HFFc6 (cell line): ENCODE results near the gene MDM4. TPM values are rescaled to one million over a fixed set of nuclear protein-coding genes. Genes with fewer than 3 reads are reported as not detected.

ENCODE experiments used
- DNase-seq: peaks from one replicate; pipeline ENCODE4 v3.0.0-alpha.2; 2018
- H3K27ac Mint-ChIP-seq: 2 replicates; pipeline ENCODE4 v1.8.0; 2020; ENCODE audit warnings: mild to moderate bottlenecking, mixed read lengths
- H3K27me3 Mint-ChIP-seq: 2 replicates; pipeline ENCODE4 v1.8.0; 2021; ENCODE audit warnings: mild to moderate bottlenecking, moderate library complexity, mixed read lengths; ENCODE audit not compliant: insufficient read depth
- H3K36me3 Mint-ChIP-seq: 2 replicates; pipeline ENCODE4 v1.8.0; 2021; ENCODE audit warnings: low read depth, mixed read lengths
- H3K4me1 Mint-ChIP-seq: 2 replicates; pipeline ENCODE4 v1.8.0; 2020; ENCODE audit warnings: low read depth, mixed read lengths
- H3K4me3 Mint-ChIP-seq: 2 replicates; pipeline ENCODE4 v1.8.0; 2020; ENCODE audit warnings: mild to moderate bottlenecking, moderate library complexity, mixed read lengths
- H3K9me3 Mint-ChIP-seq: 2 replicates; pipeline ENCODE4 v1.8.0; 2020; ENCODE audit warnings: mild to moderate bottlenecking, mixed read lengths
- total RNA-seq, 6 experiments: library from RNA; stranded (reverse); fragmentation: NEBNext Ultra II Directional; extraction: Animal tissue kit (Norgen Biotek cat#: 25700); gene quantifications; 2 replicates in 1 of 6; 3 replicates in 5 of 6; pipeline ENCODE4 v1.2.3, GENCODE V29; 2021
- TF ChIP-seq, protein P1 (sequence below): fragments of 200-600 bp; sonication (generic); IDR thresholded peaks from 2 replicates; pipeline ENCODE4 v1.5.0; 2021; ENCODE audit warnings: antibody characterized with exemption, mild to moderate bottlenecking

Gene MDM4
- total RNA-seq, 6 experiments from 2014 or later = 21.9 to 28.1 (median 22.7) TPM

- no peak for DNase-seq
- Mint-ChIP-seq H3K27me3 (peaks cover 52% of the 10 kb centered on the region), H3K9me3 (no peaks in the 10 kb centered on the region), H3K4me3 (no peak overlapping the region), H3K36me3 (no peaks in the 10 kb centered on the region), H3K27ac (no peak overlapping the region), H3K4me1 (no peaks in the 10 kb centered on the region)
- TF ChIP-seq, protein P1, sequence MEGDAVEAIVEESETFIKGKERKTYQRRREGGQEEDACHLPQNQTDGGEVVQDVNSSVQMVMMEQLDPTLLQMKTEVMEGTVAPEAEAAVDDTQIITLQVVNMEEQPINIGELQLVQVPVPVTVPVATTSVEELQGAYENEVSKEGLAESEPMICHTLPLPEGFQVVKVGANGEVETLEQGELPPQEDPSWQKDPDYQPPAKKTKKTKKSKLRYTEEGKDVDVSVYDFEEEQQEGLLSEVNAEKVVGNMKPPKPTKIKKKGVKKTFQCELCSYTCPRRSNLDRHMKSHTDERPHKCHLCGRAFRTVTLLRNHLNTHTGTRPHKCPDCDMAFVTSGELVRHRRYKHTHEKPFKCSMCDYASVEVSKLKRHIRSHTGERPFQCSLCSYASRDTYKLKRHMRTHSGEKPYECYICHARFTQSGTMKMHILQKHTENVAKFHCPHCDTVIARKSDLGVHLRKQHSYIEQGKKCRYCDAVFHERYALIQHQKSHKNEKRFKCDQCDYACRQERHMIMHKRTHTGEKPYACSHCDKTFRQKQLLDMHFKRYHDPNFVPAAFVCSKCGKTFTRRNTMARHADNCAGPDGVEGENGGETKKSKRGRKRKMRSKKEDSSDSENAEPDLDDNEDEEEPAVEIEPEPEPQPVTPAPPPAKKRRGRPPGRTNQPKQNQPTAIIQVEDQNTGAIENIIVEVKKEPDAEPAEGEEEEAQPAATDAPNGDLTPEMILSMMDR = no peak
Observed at GRCh38 chr1:204605791-204606190, 89.6 kb downstream of the MDM4 start.

Other genes with a start within 250 kb of the MDM4 start
- gene PLEKHA6, start 156.5 kb upstream of the MDM4 start, total RNA-seq = 1 to 10 TPM; 1.3 to 2.4 (median 1.5) TPM
- 10 to 100 TPM; 27.4 to 34.8 (median 30.9) TPM for gene PPP1R15B, start 104.6 kb upstream of the MDM4 start, total RNA-seq
- gene PIK3C2B, start 21.6 kb upstream of the MDM4 start, total RNA-seq = 1 to 10 TPM; 1.6 to 3.2 (median 2.0) TPM
- not detected for gene LRRN2, start 169.3 kb downstream of the MDM4 start, total RNA-seq